A549 (cell line): ENCODE data around the gene RNF8. TPM values are rescaled to one million over a fixed set of nuclear protein-coding genes. Genes with fewer than 3 reads are reported as not detected.
"Not testable (repeated sequence)": the region's sequence is repeated elsewhere in the genome, so short reads cannot be mapped to it uniquely, and the experiment has no call there.

Experiments used
- ATAC-seq, 2 experiments: fragments of 200-7000 bp in 1 of 2; fragments of >200 bp in 1 of 2; cut with Nextera tagmentation in 1 of 2; cut with Tn5 transposase in 1 of 2; 3 replicates each; pipeline versions ENCODE4 v1.8.0 to v1.9.1; 2018 to 2020; ENCODE audit warnings: mild to moderate bottlenecking in 1 of 2, moderate library complexity in 1 of 2
- CTCF ChIA-PET: fragments of 300-600 bp; sonication (Branson Sonifier 250); formaldehyde crosslinking; extraction: SDS; loops from one replicate; lab custom pipeline; 2021; ENCODE audit warnings: antibody characterized with exemption, inconsistent platforms; lab: Yijun Ruan, JAX
- POLR2A ChIA-PET: fragments of 350-600 bp; formaldehyde crosslinking; extraction: SDS; loops from one replicate; lab custom pipeline; 2021; ENCODE audit warnings: antibody characterized with exemption, inconsistent platforms; lab: Yijun Ruan, JAX
- DNase-seq, 2 experiments: peaks; one replicate each; pipeline versions ENCODE4 v3.0.0 to v3.0.0-alpha.2; 2011 to 2016; ENCODE audit warnings: low read depth in 1 of 2, low spot score in 1 of 2
- FAIRE-seq: peaks from 2 replicates; lab custom pipeline; 2011; peaks lifted over from hg19 to GRCh38; lab: Jason Lieb, UNC
- H3K27ac ChIP-seq, 2 experiments: fragments of >200 bp; sonication (Bioruptor Twin); formaldehyde crosslinking; 3 replicates each; pipeline ENCODE4 v1.5.1; 2016 to 2017
- H3K4me1 ChIP-seq: fragments of >200 bp; sonication (Bioruptor Twin); formaldehyde crosslinking; 3 replicates; pipeline ENCODE4 v1.6.1; 2016
- H3K4me2 ChIP-seq: fragments of >200 bp; sonication (Bioruptor Twin); formaldehyde crosslinking; 3 replicates; pipeline ENCODE4 v1.6.1; 2016
- H3K4me3 ChIP-seq: fragments of >200 bp; sonication (Bioruptor Twin); formaldehyde crosslinking; 3 replicates; pipeline ENCODE4 v1.5.1; 2016
- H3K9me3 ChIP-seq: fragments of >200 bp; sonication (Bioruptor Twin); formaldehyde crosslinking; 3 replicates; pipeline ENCODE4 v1.6.1; 2016
- CEBPB ChIP-seq, 2 experiments: fragments of >200 bp in 1 of 2; sonication (Bioruptor Twin) in 1 of 2; formaldehyde crosslinking in 1 of 2; IDR thresholded peaks; 2 replicates each; pipeline ENCODE4 v1.6.1; 2012 to 2016
- CHD4 ChIP-seq: fragments of 200-600 bp; sonication (generic); IDR thresholded peaks from 2 replicates; pipeline ENCODE4 v1.6.1; 2016; ENCODE audit warnings: antibody characterized with exemption, mild to moderate bottlenecking, borderline replicate concordance
- EHMT2 ChIP-seq: fragments of 200-600 bp; sonication (generic); IDR thresholded peaks from 2 replicates; pipeline ENCODE4 v1.6.1; 2016; ENCODE audit warnings: antibody characterized with exemption, low read depth, mild to moderate bottlenecking, moderate library complexity
- EP300 ChIP-seq, 2 experiments: fragments of >200 bp; sonication (Bioruptor Twin); formaldehyde crosslinking; IDR thresholded peaks; 2 replicates in 1 of 2; 3 replicates in 1 of 2; pipeline ENCODE4 v1.6.1; 2016 to 2017
- ESRRA ChIP-seq: fragments of 150-350 bp; IDR thresholded peaks from 2 replicates; pipeline ENCODE4 v1.6.1; 2014; ENCODE audit warnings: mild to moderate bottlenecking, low read length, borderline replicate concordance
- HEYL ChIP-seq: fragments of 250-450 bp; sonication (Bioruptor Pico); IDR thresholded peaks from 2 replicates; pipeline ENCODE4 v1.8.0; 2021; ENCODE audit warnings: mild to moderate bottlenecking, moderate library complexity
- HOXB13 ChIP-seq: fragments of 250-450 bp; sonication (Bioruptor Pico); IDR thresholded peaks from 2 replicates; pipeline ENCODE4 v1.5.0; 2020; ENCODE audit warnings: low read depth, mild to moderate bottlenecking, moderate library complexity
- HOXB5 ChIP-seq: fragments of 250-450 bp; sonication (Bioruptor Pico); IDR thresholded peaks from 2 replicates; pipeline ENCODE4 v1.5.0; 2020; ENCODE audit warnings: mild to moderate bottlenecking, moderate library complexity
- JUNB ChIP-seq: fragments of >200 bp; sonication (Bioruptor Twin); formaldehyde crosslinking; IDR thresholded peaks from 2 replicates; pipeline ENCODE4 v1.6.1; 2016
- KDM1A ChIP-seq: fragments of 200-600 bp; sonication (generic); IDR thresholded peaks from 2 replicates; pipeline ENCODE4 v1.6.1; 2016; ENCODE audit warnings: low read depth, mild to moderate bottlenecking
- MAZ ChIP-seq: fragments of 150-350 bp; IDR thresholded peaks from 2 replicates; pipeline ENCODE4 v1.6.1; 2014; ENCODE audit warnings: antibody characterized with exemption, low read depth, low read length, borderline replicate concordance
- MYC ChIP-seq: IDR thresholded peaks from 2 replicates; pipeline ENCODE4 v1.6.1; 2012; ENCODE audit warnings: mild to moderate bottlenecking, inconsistent platforms, low read length, improper control_type of control experiment, borderline replicate concordance
- NPAS2 ChIP-seq: fragments of 250-450 bp; sonication (Bioruptor Pico); IDR thresholded peaks from 2 replicates; pipeline ENCODE4 v1.8.0; 2022; ENCODE audit warnings: mild to moderate bottlenecking, moderate library complexity, borderline replicate concordance
- PHF8 ChIP-seq: fragments of 200-600 bp; sonication (generic); IDR thresholded peaks from 2 replicates; pipeline ENCODE4 v1.6.1; 2016; ENCODE audit warnings: low read depth, mild to moderate bottlenecking, antibody characterized with exemption, moderate library complexity, borderline replicate concordance
- RAD21 ChIP-seq, 2 experiments: fragments of >200 bp in 1 of 2; sonication (Bioruptor Twin) in 1 of 2; formaldehyde crosslinking in 1 of 2; IDR thresholded peaks in 1 of 2; conservative IDR thresholded peaks in 1 of 2; 2 replicates in 1 of 2; 3 replicates in 1 of 2; pipeline ENCODE4 v1.6.1; 2012 to 2018; ENCODE audit warnings: inconsistent platforms in 1 of 2
- REST ChIP-seq: fragments of 200-600 bp; sonication (generic); IDR thresholded peaks from 2 replicates; pipeline ENCODE4 v1.6.1; 2016; ENCODE audit warnings: antibody characterized with exemption, mild to moderate bottlenecking, moderate library complexity
- RNF2 ChIP-seq: fragments of 200-600 bp; sonication (generic); IDR thresholded peaks from 2 replicates; pipeline ENCODE4 v1.6.1; 2016; ENCODE audit warnings: low read depth, mild to moderate bottlenecking, antibody characterized with exemption, moderate library complexity, borderline replicate concordance
- SMC3 ChIP-seq: fragments of >200 bp; sonication (Bioruptor Twin); formaldehyde crosslinking; IDR thresholded peaks from 3 replicates; pipeline ENCODE4 v1.6.1; 2018; ENCODE audit warnings: inconsistent platforms
- ZC3H11A ChIP-seq: fragments of 450-650 bp; IDR thresholded peaks from 2 replicates; pipeline ENCODE4 v1.6.1; 2014; ENCODE audit warnings: antibody characterized with exemption, mild to moderate bottlenecking
- ZNF302 ChIP-seq: fragments of 250-450 bp; sonication (Bioruptor Pico); IDR thresholded peaks from 2 replicates; pipeline ENCODE4 v1.9.0; 2021; ENCODE audit warnings: inconsistent platforms, mild to moderate bottlenecking, moderate library complexity
- WGBS: methylation state at CpG from one replicate; pipeline ENCODE4 v1.1.6; 2017; ENCODE audit errors: missing lambda C conversion rate; 5-methylcytosine and 5-hydroxymethylcytosine counted together
- polyA plus RNA-seq, 4 experiments: library from polyadenylated mRNA; depleted of rRNA in 3 of 4; stranded (reverse); fragments of >200 nt; fragmentation: RNase III in 1 of 4; extraction: RNeasy Plus Mini Kit Qiagen cat#74134 plus additional on column Dnase treatment in 1 of 4; gene quantifications; 2 replicates in 3 of 4; 3 replicates in 1 of 4; pipeline ENCODE4 v1.2.3, GENCODE V29; 2011 to 2017
- TF ChIP-seq, protein P1 (sequence below): fragments of >200 bp; sonication (Bioruptor Twin); formaldehyde crosslinking; IDR thresholded peaks from 2 replicates; pipeline ENCODE4 v1.6.1; 2016
- TF ChIP-seq, protein P2 (sequence below): IDR thresholded peaks from 2 replicates; pipeline ENCODE4 v1.6.1; 2012
- TF ChIP-seq, protein P3 (sequence below): fragments of 250-450 bp; sonication (Bioruptor Pico); IDR thresholded peaks from 2 replicates; pipeline ENCODE4 v1.5.0; 2020; ENCODE audit warnings: low read depth, mild to moderate bottlenecking, moderate library complexity
- TF ChIP-seq, protein P4 (sequence below): fragments of 250-450 bp; sonication (Bioruptor Pico); IDR thresholded peaks from 2 replicates; pipeline ENCODE4 v1.5.0; 2021; ENCODE audit warnings: mild to moderate bottlenecking, moderate library complexity, borderline replicate concordance

Gene RNF8
- polyA plus RNA-seq, 2 of the 4 experiments (the other 2 are of a cell fraction) = 21.4 to 22.0 TPM

- H3K9me3 ChIP-seq = no peaks in the 10 kb centered on the region
- CTCF ChIA-PET = interaction anchor here (0.7 to 1.9 kb wide), 13 partner anchors 9 to 368 kb away, joined by 3 to 10 read pairs (median 3); no protein-coding TSS in a partner anchor
- DNase-seq = no peak
- POLR2A ChIA-PET = interaction anchor here (1.0 kb wide), 2 partner anchors 67 to 374 kb away, joined by 3 read pairs; partner anchors contain the start of genes MDGA1 and TBC1D22B
- ATAC-seq = peak in 1 of 2 experiments; percentile 40; a peak in 1 of 6 replicates
- 44% methylated on average over 4 of the region's 4 CpGs for WGBS
- no peak overlapping the region for H3K27ac ChIP-seq
- H3K4me1 ChIP-seq = peaks cover 11% of the 10 kb centered on the region
- H3K4me2 ChIP-seq = no peak overlapping the region
- no peak overlapping the region for H3K4me3 ChIP-seq
- TF ChIP-seq ESRRA (no peak), HEYL (CRISPR knock-in tag) (no peak), ZNF302 (CRISPR knock-in tag) (no peak), KDM1A (no peak), ZC3H11A (no peak), HOXB5 (CRISPR knock-in tag) (no peak)
- TF ChIP-seq, protein P1, sequence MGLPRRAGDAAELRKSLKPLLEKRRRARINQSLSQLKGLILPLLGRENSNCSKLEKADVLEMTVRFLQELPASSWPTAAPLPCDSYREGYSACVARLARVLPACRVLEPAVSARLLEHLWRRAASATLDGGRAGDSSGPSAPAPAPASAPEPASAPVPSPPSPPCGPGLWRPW = no peak
- TF ChIP-seq, protein P2, sequence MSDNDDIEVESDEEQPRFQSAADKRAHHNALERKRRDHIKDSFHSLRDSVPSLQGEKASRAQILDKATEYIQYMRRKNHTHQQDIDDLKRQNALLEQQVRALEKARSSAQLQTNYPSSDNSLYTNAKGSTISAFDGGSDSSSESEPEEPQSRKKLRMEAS = no peak
- FAIRE-seq = no peak
Measured at GRCh38 chr6:37324131-37325033, 29.4 kb upstream of the RNF8 start.

- H3K4me3 ChIP-seq, H3K9me3 ChIP-seq, H3K4me1 ChIP-seq, ATAC-seq, H3K4me2 ChIP-seq, FAIRE-seq, POLR2A ChIA-PET, H3K27ac ChIP-seq, DNase-seq: not testable (repeated sequence)
- TF ChIP-seq CEBPB (IDR thresholded peaks at IDR 0.05) = 0 out of 4 replicates have a peak, but pooled peaks of 1 of the 2 experiments have one; percentile 5
- WGBS = 90% methylated on average over 10 of the region's 10 CpGs
- CTCF ChIA-PET = interaction anchor here (1.8 kb wide), 1 partner anchor 362 kb away, joined by 4 read pairs; no protein-coding TSS in a partner anchor
Measured at GRCh38 chr6:37330345-37330744, 23.4 kb upstream of the RNF8 start.

DNA sequence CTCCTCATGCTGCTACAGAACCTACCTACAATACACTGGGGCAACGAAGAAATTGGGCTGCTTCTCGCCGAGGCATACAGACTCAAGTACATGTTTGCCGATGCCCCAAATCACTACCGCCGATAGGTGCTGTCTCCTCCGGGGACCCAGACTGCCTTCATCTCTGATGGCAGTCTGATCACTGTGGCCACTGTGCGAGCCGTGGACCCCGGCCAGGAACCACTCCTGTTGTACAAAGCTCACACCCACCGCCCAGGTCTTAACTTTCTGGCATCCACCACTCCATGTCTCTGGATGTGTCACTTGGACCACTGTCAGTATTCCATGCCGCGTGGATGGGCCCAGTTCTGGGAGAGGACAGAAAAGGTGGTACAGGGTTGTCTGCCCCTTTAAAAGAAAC lies 22.7 kb upstream of the RNF8 start:
- Histone ChIP-seq H3K4me1 (no peaks in the 10 kb centered on the region), H3K9me3 (no peaks in the 10 kb centered on the region), H3K4me3 (no peak overlapping the region), H3K27ac (no peak overlapping the region), H3K4me2 (no peak overlapping the region)
- CTCF ChIA-PET = interaction anchor here (1.8 kb wide), 1 partner anchor 361 kb away, joined by 4 read pairs; no protein-coding TSS in a partner anchor
- POLR2A ChIA-PET = no interaction called here
- WGBS = 91% methylated on average over 11 of the region's 13 CpGs
- DNase-seq (no peak), ATAC-seq (no peak), FAIRE-seq (no peak)
- TF ChIP-seq, protein P3, sequence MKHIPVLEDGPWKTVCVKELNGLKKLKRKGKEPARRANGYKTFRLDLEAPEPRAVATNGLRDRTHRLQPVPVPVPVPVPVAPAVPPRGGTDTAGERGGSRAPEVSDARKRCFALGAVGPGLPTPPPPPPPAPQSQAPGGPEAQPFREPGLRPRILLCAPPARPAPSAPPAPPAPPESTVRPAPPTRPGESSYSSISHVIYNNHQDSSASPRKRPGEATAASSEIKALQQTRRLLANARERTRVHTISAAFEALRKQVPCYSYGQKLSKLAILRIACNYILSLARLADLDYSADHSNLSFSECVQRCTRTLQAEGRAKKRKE (CRISPR knock-in tag) = no peak
- TF ChIP-seq, protein P1 = no peak
- no peak for TF ChIP-seq RAD21 (conservative IDR thresholded peaks at IDR 0.05 in 1 of 2, IDR thresholded peaks at IDR 0.05 in 1 of 2)
- TF ChIP-seq SMC3 = no peak
- no peak for TF ChIP-seq HOXB13 (CRISPR knock-in tag)
- TF ChIP-seq RNF2 = no peak
- TF ChIP-seq, protein P4, sequence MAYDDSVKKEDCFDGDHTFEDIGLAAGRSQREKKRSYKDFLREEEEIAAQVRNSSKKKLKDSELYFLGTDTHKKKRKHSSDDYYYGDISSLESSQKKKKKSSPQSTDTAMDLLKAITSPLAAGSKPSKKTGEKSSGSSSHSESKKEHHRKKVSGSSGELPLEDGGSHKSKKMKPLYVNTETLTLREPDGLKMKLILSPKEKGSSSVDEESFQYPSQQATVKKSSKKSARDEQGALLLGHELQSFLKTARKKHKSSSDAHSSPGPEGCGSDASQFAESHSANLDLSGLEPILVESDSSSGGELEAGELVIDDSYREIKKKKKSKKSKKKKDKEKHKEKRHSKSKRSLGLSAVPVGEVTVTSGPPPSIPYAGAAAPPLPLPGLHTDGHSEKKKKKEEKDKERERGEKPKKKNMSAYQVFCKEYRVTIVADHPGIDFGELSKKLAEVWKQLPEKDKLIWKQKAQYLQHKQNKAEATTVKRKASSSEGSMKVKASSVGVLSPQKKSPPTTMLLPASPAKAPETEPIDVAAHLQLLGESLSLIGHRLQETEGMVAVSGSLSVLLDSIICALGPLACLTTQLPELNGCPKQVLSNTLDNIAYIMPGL (CRISPR knock-in tag) = no peak
- TF ChIP-seq NPAS2 = no peak
- TF ChIP-seq PHF8 = no peak
- TF ChIP-seq REST = no peak
- TF ChIP-seq JUNB = no peak
- TF ChIP-seq CHD4 = no peak
- TF ChIP-seq MAZ = no peak
- no peak for TF ChIP-seq EP300 (IDR thresholded peaks at IDR 0.05)
- no peak for TF ChIP-seq EHMT2
- no peak for TF ChIP-seq MYC
